NT2/D1 (cell line): Measurements from ENCODE around the gene TMOD1.

Experiments
- YY1 ChIP-seq: IDR thresholded peaks from 2 replicates; pipeline ENCODE4 v1.6.1; 2011; ENCODE audit not compliant: insufficient read length, insufficient read depth
- ZNF274 ChIP-seq: IDR thresholded peaks from 2 replicates; pipeline ENCODE4 v1.6.1; 2011; ENCODE audit warnings: mild to moderate bottlenecking, low read depth, low read length

GRCh38 chr9:97598461-97599288 is 97.2 kb downstream of the TMOD1 start:
- TF ChIP-seq YY1 (no peak), ZNF274 (no peak)
